GM19468 (cell line): Measurements from ENCODE around the gene CRYBG3.
"Not testable (repeated sequence)": the region's sequence is repeated elsewhere in the genome, so short reads cannot be mapped to it uniquely, and the experiment has no call there.

ENCODE experiments used
- ATAC-seq: cut with Tn5 transposase; IDR thresholded peaks from one replicate; pipeline ENCODE4 v1.9.1; 2021; ENCODE audit warnings: mild to moderate bottlenecking, moderate library complexity, moderate number of reproducible peaks; ENCODE audit not compliant: unreplicated experiment; ENCODE audit errors: extremely low read depth

CRYBG3 gene

DNA sequence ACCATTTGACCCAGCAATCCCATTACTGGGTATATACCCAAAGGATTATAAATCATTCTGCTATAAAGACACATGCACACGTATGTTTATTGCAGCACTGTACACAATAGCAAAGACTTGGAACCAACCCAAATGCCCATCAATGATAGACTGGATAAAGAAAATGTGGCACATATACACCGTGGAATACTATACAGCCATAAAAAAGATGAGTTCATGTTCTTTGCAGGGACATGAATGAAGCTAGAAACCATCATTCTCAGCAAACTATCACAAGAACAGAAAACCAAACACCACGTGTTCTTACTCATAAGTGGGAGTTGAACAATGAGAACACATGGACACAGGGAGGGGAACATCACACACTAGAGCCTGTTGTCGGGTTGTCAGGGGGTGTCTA is 11.4 kb downstream of the CRYBG3 start:
- ATAC-seq: not testable (repeated sequence)

DNA sequence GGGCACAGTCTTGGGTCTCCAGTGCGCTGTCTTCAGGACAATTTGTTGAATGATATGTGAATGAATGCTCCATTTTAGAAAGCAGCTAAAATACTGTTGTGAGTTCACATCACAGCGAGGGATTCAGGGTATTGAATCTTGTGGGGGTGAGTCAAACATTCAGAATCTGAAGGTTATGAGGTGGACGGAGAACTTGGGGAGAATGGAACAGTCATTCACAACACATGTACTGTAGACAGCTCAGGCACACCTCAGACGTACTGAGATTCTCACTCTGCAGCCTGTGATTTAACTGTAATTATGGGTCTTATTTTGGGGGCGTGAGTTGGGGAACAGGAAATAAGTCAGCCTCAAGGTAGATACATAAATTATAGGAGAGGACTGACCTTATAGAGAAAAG is 13.9 kb downstream of the CRYBG3 start:
- no peak for ATAC-seq

- no peak for ATAC-seq
Observed at GRCh38 chr3:97838393-97838792, 16.6 kb downstream of the CRYBG3 start.

GRCh38 chr3:97839944-97840343 is 18.1 kb downstream of the CRYBG3 start:
- ATAC-seq: no peak

DNA sequence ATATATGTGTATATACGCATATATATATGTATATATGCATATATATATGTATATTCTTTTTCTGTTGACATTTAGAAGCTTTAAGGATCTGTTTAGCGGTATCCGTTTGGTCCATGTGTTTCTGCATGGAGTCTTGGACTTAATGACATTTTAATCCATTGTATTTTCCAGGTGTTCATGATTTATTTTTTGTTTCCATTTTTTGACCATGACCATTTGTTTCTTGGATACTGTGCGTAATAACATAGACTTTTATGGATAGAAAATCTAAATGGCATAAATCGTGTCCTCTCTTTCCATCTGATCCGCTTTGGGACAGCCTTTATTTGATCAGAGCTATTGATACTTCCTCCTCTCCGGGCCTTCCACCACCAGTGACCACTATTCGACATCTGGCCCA is 19.5 kb downstream of the CRYBG3 start:
- ATAC-seq: no peak

DNA sequence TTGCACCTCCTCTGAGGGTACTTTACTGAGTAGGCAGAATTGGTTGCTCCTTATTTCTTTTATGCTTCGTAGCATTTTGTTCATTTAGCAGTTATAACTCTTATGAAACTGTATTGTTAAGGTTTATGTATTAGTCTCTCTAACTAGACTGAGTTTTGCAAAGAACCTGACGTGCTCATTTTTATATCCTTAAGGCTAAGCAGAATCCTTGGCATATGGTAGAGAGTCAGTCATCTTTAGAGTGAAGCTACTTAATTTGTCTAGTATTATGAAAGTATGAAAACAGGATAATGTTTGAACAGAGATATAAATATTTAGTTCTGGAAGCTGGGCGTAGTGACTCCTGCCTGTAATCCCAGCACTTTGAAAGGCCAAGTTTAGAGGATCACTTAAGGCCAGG is 20.1 kb downstream of the CRYBG3 start:
- no peak for ATAC-seq

DNA sequence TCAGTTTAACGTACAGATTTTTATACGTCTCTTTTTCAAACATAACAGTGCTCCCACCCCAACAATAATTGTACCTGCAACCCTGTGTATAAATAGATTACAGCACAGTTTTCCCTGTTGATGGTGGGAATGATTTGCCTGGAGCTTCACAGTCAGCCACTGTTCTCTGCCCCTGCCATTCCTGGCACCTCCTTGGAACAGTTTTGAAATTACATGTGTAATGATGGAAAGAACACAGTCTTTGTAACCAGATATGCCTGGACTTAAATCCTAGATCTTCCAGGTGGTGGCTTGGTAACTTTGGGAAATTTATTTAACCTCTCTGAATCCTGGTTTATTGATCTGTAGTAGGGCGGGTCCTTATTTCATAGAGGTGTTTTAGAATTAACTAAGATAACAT is 27.0 kb downstream of the CRYBG3 start:
- ATAC-seq: no peak

- no peak for ATAC-seq
Observed at GRCh38 chr3:97857401-97857800, 35.6 kb downstream of the CRYBG3 start.

DNA sequence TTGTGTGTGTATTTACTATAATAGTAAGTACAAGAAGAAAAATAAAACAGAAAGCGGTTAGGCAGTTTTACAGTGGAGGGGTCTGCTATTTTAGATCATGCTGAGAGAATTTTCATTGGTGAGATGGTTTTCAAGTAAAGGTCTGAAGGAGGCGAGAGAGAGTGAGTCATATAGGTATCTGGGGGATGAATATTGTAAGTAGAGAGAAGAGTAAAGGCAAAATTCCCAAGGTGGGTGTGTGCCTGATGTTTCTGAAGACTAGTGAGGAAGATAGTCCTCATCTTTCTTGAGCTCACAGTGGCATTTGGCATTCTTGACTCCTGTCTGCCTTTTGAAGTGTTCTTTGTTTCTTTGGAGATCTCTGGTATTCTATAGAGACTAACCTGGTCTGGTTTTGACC is 38.6 kb downstream of the CRYBG3 start:
- no peak for ATAC-seq

- ATAC-seq: no peak
Observed at GRCh38 chr3:97862582-97862981, 40.8 kb downstream of the CRYBG3 start.

- no peak for ATAC-seq
Observed at GRCh38 chr3:97863031-97863430, 41.2 kb downstream of the CRYBG3 start.

GRCh38 chr3:97863775-97864174 is 42.0 kb downstream of the CRYBG3 start:
- ATAC-seq: no peak

DNA sequence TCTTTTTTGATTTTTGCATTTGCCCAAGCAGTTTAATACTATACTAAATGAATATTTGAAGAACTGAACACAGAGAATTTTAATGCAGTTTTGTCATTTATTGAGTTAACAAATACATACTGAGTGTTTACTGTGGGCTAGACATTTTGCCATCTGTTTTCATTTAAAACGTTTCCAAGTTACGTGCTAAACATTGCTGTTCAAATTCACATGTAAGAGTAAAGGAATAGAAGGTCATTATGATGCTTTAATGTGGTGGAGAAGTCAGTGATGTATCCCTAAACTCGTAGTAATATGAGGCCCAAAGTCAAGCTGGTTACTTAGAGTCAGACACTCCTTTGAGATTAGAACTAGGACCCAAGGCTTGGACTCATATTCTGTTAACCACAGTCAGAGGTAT is 49.4 kb downstream of the CRYBG3 start:
- no peak for ATAC-seq

DNA sequence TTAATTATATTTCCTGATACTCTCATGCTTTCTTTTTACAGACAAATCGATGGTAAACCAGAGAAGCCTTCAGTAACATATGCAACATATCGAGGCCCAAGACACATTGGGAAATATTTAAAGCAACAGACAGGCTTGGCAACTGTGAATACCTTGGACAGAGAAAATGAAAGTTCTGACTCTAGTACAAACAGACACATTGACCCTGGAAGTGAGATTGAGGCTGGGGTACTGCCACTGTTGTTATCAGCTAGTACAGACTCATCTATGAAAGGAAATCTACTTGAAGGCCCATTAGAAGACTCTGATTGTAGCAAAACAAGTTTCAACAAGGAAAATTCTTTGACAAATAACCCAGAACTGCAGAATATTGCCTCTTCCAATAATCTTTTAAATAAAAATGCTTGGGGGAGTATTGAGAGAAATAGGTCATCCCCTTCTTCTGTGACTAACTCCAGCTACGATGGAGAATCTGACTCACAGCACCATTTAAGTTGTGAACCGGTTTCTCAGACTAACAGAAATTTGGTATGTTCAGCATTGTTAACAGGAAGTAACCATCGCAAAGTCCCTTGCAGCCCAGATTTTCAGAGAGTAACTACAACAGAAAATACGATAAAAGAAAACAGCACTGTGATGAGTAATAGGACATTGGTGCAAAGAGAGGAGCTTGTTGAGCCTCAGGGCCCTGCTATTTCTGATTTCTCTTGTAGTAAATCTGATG is 50.2 kb downstream of the CRYBG3 start:
- no peak for ATAC-seq

GRCh38 chr3:97872525-97873042 is 50.8 kb downstream of the CRYBG3 start:
- no peak for ATAC-seq

- ATAC-seq: no peak
Observed at GRCh38 chr3:97880267-97880666, 58.5 kb downstream of the CRYBG3 start.

DNA sequence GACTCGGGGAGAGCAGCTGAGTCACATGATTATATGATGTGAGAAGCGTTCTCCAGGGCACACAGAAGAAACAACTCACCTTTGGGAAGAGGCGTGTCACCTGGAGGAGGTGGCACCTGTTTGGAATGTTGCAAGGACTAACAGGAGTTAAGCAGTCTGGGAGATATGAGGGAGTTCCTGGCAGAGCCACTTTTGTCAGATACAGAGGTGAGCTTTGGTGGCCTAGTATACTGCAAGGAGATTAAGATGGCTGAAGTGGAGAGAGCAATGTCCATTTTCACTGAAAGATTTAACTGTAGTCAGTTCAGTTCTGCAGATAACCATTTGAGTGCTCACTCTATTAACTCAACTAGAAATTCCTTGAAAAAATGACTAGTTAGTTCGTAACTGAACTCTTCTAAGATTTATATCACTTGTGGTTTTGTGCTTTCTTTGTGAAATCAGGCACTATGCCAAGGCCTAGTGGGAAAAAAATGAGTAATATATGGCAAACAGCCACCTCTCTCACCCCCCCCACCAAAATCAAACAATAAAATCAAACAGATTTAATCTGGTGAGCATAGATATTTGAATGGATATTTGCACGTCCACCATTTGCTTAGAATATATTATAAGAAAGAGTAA is 61.3 kb downstream of the CRYBG3 start:
- no peak for ATAC-seq

DNA sequence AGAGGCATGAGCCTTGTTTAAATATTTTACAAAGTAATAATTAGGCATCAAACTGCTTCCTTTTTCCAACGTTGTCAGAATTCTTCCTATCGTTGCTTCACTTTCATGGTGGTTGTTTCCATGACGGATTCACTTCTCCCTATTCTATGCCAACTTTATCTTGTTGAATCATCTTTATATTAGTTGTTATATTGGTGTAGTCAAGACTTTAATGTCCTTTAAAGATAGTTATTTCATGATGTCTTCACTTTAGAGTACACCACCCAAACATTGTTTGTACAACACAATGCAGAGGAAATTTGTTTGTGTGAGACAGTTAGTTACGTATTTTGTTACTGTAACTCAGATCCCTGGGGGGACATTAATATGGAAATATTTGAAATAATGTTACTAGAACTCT is 61.9 kb downstream of the CRYBG3 start:
- ATAC-seq: no peak

DNA sequence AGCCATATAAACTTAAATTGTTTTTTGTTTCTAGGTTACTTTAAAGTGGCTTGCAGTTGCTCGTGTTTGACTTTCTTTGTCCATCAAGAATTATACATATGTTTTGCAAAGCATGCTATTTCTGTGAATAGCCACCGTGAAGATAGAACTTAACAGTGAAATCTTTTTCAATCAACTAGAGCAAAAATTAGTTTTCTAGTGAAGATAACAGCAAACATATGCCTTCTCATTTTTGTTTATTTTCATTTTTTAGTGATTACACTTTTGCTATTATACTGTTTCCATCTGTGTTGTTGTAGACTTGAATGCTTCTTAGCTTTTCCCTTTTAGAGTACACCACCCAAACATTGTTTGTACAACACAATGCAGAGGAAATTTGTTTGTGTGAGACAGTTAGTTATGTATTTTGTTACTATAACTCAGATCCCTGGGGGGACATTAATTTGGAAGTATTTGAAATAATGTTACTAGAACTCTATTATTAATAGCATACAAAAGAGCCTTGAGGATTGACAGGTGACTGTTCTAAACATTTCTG is 62.8 kb downstream of the CRYBG3 start:
- ATAC-seq: no peak

- ATAC-seq: no peak
Observed at GRCh38 chr3:97885931-97886824, 64.4 kb downstream of the CRYBG3 start.

DNA sequence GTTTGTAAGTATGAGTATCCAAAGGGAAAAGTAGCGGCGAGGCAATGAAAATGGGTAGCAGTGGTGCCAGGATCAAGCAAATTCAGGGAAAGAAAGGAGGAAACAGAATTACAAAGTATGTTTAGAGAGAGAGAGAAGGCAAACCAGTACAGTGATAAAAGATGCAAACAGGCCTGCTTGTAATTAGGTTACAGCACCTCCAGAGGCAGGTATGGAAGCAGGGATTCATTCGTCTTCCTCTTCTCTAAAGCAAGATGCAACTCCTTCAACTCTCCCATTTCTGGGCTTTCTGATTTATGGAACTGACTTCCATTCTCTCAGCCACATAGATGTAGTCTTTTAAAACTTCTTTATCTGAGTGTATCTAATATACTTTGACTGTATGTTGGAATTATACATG is 68.0 kb downstream of the CRYBG3 start:
- ATAC-seq: no peak
